Heart left ventricle (tissue), 13 donors: ENCODE data around the gene ZDHHC11B.

ENCODE experiments used
- CTCF ChIP-seq, 12 donors: fragments of 200-600 bp; sonication (generic) in 4 of 12; IDR thresholded peaks; one replicate each; pipeline versions ENCODE4 v1.5.0 to v1.8.0; 2018 to 2022; ENCODE audit warnings: antibody characterized with exemption in 12 of 12, mild to moderate bottlenecking in 5 of 12
- POLR2A ChIP-seq, 2 donors: fragments of 450-650 bp; IDR thresholded peaks; one replicate each; pipeline ENCODE4 v1.6.1; 2017; ENCODE audit warnings: antibody characterized with exemption in 2 of 2, mild to moderate bottlenecking in 2 of 2, moderate library complexity in 2 of 2
- donor health status: ischemic (EF 13 %, LVEDD 7.1; RV severe dilation, severe dysfunction).
- donor health status: DM: no; HTN: yes; CAD: no.
- donor health status: DM: no; HTN: no; CAD: no.
- donor health status: ischemic (EF 25% LVEDD 6.9; RV normal size, moderate dysfunction).
- donor health status: ischemic (EF 25% LVEDD 5.7; RV mildly dilated, moderate dysfunction).
- donor health status: ischemic (EF 35%, LVEDD 5.7; RV mildly dilated, moderate dysfunction).
- donor health status: nonischemic (EF 11% LVEDD 7.7; RV severe dilation, severe dysfunction).
- donor health status: DM: yes; HTN: yes; CAD: no.
- donor health status: PGD.
- donor health status: ischemic (EF 29% LVEDD 5.4; RV normal size, mild dysfunction).
- donor health status: nonischemic (EF 23%, LVEDD 6.1; RV moderate dilation, normal function).

DNA sequence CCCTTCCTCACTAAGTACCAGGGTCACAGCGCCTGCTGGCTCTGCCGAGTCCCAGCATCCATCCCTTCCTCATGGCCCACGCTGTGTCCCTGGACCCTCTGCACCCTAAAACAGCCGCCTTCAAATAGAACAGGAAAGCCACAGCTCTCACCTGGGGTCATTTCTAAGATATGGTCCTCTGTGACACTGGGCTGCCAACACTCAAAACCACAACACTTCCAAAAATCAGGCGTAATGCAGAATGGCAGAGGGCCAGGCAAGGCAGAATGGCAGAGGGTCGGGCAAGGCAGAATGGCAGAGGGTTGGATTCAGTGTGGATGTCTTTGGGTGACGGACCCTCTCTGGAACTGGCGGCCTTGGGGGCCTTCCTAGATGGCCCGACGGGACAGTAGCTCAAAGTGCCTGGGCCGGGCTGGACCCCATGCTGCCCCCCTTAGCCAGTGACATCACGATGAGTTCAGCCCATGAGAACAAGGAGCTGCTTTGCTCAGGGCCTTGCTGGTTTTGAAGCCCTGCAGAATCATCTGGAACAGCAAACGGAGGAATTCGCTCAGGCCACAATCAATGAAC is 35.3 kb downstream of the ZDHHC11B start:
- TF ChIP-seq CTCF (IDR thresholded peaks at IDR 0.05) (no peak), POLR2A (IDR thresholded peaks at IDR 0.05) (no peak)
